MM.1S (cell line): Measurements from ENCODE around the gene SOWAHD.
A peak's percentile ranks its signal among the peaks of the same experiment; 100 is the strongest.

ENCODE experiments used
- DNase-seq: peaks from one replicate; pipeline ENCODE4 v3.0.0-alpha.2; 2015
- H2AFZ ChIP-seq: fragments of 300-600 bp; sonication (generic); 2 replicates; pipeline ENCODE4 v1.6.0; 2016; ENCODE audit warnings: antibody characterized with exemption, low read length
- H3F3A ChIP-seq: fragments of 300-600 bp; sonication (generic); 2 replicates; pipeline ENCODE4 v1.6.1; 2016; ENCODE audit warnings: mild to moderate bottlenecking, antibody characterized with exemption, low read length, moderate library complexity, mixed read lengths; ENCODE audit not compliant: insufficient read depth
- H3K27ac ChIP-seq: fragments of 300-600 bp; sonication (generic); 2 replicates; pipeline ENCODE4 v1.5.1; 2016; ENCODE audit warnings: mild to moderate bottlenecking, low read length
- H3K27me3 ChIP-seq: fragments of 300-600 bp; sonication (generic); replicated peaks from 2 replicates; pipeline ENCODE4 v1.6.0; 2016; ENCODE audit warnings: low read length; ENCODE audit not compliant: insufficient read depth
- H3K36me3 ChIP-seq: fragments of 300-600 bp; sonication (generic); replicated peaks from 2 replicates; pipeline ENCODE4 v1.6.1; 2016; ENCODE audit warnings: mild to moderate bottlenecking, low read length, mixed read lengths; ENCODE audit not compliant: insufficient read depth
- H3K4me1 ChIP-seq: fragments of 300-600 bp; sonication (generic); 2 replicates; pipeline ENCODE4 v1.6.1; 2016; ENCODE audit warnings: low read length, mixed read lengths
- H3K4me2 ChIP-seq: fragments of 300-600 bp; sonication (generic); 2 replicates; pipeline ENCODE4 v1.6.0; 2016; ENCODE audit warnings: low read depth, low read length
- H3K4me3 ChIP-seq: fragments of 300-600 bp; sonication (generic); 2 replicates; pipeline ENCODE4 v1.5.1; 2016; ENCODE audit warnings: low read length, mixed read lengths
- H3K79me2 ChIP-seq: fragments of 300-600 bp; sonication (generic); 2 replicates; pipeline ENCODE4 v1.6.1; 2016; ENCODE audit warnings: mixed run types, low read length, mixed read lengths
- H3K9ac ChIP-seq: fragments of 300-600 bp; sonication (generic); 2 replicates; pipeline ENCODE4 v1.6.1; 2016; ENCODE audit warnings: low read length, mixed read lengths
- H3K9me2 ChIP-seq: fragments of 300-600 bp; sonication (generic); replicated peaks from 2 replicates; pipeline ENCODE4 v1.6.1; 2016; ENCODE audit warnings: mild to moderate bottlenecking, low read length, mixed read lengths; ENCODE audit not compliant: insufficient read depth
- H3K9me3 ChIP-seq: fragments of 300-600 bp; sonication (generic); replicated peaks from 2 replicates; pipeline ENCODE4 v1.6.1; 2016; ENCODE audit warnings: mild to moderate bottlenecking, low read length, mixed read lengths; ENCODE audit not compliant: insufficient read depth
- H4K20me1 ChIP-seq: fragments of 300-600 bp; sonication (generic); 2 replicates; pipeline ENCODE4 v1.6.1; 2016; ENCODE audit warnings: mild to moderate bottlenecking, low read length, moderate library complexity, mixed read lengths; ENCODE audit not compliant: insufficient read depth
- EZH2 ChIP-seq: fragments of 300-600 bp; sonication (generic); optimal IDR thresholded peaks from 2 replicates; pipeline ENCODE3; 2017; ENCODE audit warnings: low read depth, mild to moderate bottlenecking, antibody characterized with exemption, low read length, mixed read lengths
- EZH2phosphoT487 ChIP-seq: fragments of 300-600 bp; sonication (generic); IDR thresholded peaks from 2 replicates; pipeline ENCODE4 v1.6.1; 2018; ENCODE audit warnings: antibody characterized with exemption, low read length
- TF ChIP-seq, protein P1 (sequence below): fragments of 300-600 bp; sonication (generic); IDR thresholded peaks from 2 replicates; pipeline ENCODE4 v1.5.1; 2016; ENCODE audit warnings: antibody characterized with exemption, low read length, mixed read lengths

Gene SOWAHD

GRCh38 chrX:119728487-119728886 lies 29.9 kb upstream of the SOWAHD start:
- H3K4me2 ChIP-seq, result no peak overlapping the region
- H4K20me1 ChIP-seq, result no peaks in the 10 kb centered on the region
- H3K4me3 ChIP-seq, result no peak overlapping the region

DNA sequence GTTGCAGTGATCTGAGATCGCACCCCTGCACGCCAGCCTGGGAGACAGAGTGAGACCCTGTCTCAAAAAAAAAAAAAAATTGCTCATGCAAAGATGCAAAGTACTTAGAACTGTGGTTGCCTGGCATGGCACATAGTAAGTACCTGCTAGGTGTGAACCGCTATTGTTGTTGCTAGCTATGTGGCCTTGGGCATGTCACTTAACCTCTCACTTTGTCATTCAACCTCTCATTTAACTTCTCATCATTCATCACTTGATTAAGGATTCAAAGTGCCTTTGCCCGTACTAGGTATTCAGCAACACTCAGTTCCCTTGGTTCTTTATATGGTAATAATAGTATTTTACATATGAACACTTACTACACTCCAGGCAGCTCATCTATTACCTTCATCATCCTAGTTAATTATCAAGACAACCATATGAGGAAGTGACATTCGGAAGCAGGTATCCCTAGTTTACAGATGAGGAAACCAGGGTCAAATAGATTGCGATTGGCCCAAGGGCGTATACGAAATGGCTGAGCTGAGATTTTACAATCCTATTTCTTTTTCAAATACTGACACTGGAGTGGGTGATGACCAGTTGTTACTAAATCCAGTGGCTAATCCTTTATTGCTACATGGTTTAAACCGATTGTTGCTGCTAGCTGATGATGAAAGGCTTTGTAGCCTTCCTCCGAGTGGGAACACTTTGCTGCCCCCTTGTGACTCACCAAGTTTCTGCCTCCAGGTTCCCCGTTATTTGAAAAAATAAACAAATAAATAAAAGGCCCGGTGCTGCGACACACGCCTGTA lies 28.8 kb upstream of the SOWAHD start:
- Histone ChIP-seq H3K9me2 (no peaks in the 10 kb centered on the region), H3K79me2 (no peaks in the 10 kb centered on the region), H3K9ac (no peak overlapping the region), H3K27me3 (no peaks in the 10 kb centered on the region), H3K9me3 (no peaks in the 10 kb centered on the region), H3K4me2 (no peak overlapping the region), H3F3A (peaks cover 7% of the 10 kb centered on the region), H3K4me3 (no peak overlapping the region), H3K4me1 (peaks cover 7% of the 10 kb centered on the region), H4K20me1 (no peaks in the 10 kb centered on the region), H3K36me3 (no peaks in the 10 kb centered on the region), H3K27ac (no peak overlapping the region), H2AFZ (no peak overlapping the region)
- DNase-seq, result peak; percentile 77
- TF ChIP-seq EZH2phosphoT487, result no peak
- TF ChIP-seq EZH2, result no peak
- TF ChIP-seq, protein P1, sequence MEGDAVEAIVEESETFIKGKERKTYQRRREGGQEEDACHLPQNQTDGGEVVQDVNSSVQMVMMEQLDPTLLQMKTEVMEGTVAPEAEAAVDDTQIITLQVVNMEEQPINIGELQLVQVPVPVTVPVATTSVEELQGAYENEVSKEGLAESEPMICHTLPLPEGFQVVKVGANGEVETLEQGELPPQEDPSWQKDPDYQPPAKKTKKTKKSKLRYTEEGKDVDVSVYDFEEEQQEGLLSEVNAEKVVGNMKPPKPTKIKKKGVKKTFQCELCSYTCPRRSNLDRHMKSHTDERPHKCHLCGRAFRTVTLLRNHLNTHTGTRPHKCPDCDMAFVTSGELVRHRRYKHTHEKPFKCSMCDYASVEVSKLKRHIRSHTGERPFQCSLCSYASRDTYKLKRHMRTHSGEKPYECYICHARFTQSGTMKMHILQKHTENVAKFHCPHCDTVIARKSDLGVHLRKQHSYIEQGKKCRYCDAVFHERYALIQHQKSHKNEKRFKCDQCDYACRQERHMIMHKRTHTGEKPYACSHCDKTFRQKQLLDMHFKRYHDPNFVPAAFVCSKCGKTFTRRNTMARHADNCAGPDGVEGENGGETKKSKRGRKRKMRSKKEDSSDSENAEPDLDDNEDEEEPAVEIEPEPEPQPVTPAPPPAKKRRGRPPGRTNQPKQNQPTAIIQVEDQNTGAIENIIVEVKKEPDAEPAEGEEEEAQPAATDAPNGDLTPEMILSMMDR, result peak; percentile 65

More at GRCh38 chrX:119728487-119728886, 29.9 kb upstream of the SOWAHD start:
- no peak overlapping the region for H3K27ac ChIP-seq
- no peaks in the 10 kb centered on the region for H3K9me2 ChIP-seq
- no peak overlapping the region for H2AFZ ChIP-seq
- peaks cover 7% of the 10 kb centered on the region for H3F3A ChIP-seq
- H3K36me3 ChIP-seq, result no peaks in the 10 kb centered on the region
- TF ChIP-seq EZH2phosphoT487 (no peak), EZH2 (no peak)
- TF ChIP-seq, protein P1, result peak; percentile 11; the same call in 1 of the 2 replicates
- H3K9me3 ChIP-seq, result no peaks in the 10 kb centered on the region
- H3K27me3 ChIP-seq, result no peaks in the 10 kb centered on the region
- H3K79me2 ChIP-seq, result no peaks in the 10 kb centered on the region
- peaks cover 7% of the 10 kb centered on the region for H3K4me1 ChIP-seq
- no peak overlapping the region for H3K9ac ChIP-seq
- no peak for DNase-seq

DNA sequence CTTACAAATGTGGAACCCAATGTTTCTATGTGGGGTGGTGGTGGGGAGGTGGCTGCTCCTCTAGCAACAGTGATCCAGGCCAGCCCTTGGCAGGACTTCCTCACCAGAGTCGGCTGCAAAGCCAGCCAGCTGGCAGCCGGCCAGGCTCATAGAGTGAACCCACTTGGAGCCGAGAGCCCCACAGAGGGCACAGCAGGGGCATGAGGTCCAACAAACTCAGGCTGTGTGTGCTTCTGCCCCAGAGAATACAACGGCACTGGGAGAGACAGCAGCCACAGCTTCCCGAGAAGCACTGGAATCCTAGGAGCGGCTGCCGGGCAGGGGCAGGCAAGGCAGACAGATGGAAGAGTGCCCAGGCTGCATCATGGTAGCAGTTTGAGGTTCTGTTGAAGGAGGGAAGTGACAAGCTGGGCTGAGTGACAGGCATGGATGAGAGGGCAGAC lies 23.5 kb upstream of the SOWAHD start:
- H4K20me1 ChIP-seq, result no peaks in the 10 kb centered on the region
- H3K27me3 ChIP-seq, result no peaks in the 10 kb centered on the region
- H3K9ac ChIP-seq, result no peak overlapping the region
- no peaks in the 10 kb centered on the region for H3K9me3 ChIP-seq
- H3K27ac ChIP-seq, result no peak overlapping the region
- H3K9me2 ChIP-seq, result no peaks in the 10 kb centered on the region
- H3K4me2 ChIP-seq, result no peak overlapping the region
- no peak for DNase-seq
- H2AFZ ChIP-seq, result no peak overlapping the region
- no peak overlapping the region for H3K4me3 ChIP-seq
- H3K36me3 ChIP-seq, result no peaks in the 10 kb centered on the region
- no peaks in the 10 kb centered on the region for H3F3A ChIP-seq
- no peaks in the 10 kb centered on the region for H3K4me1 ChIP-seq
- TF ChIP-seq EZH2phosphoT487 (no peak), EZH2 (no peak)
- TF ChIP-seq, protein P1, result no peak
- H3K79me2 ChIP-seq, result no peaks in the 10 kb centered on the region
